GM20000 (cell line): ENCODE data around the gene ATG16L1.

Source experiments
- DNase-seq: peaks from one replicate; pipeline ENCODE4 v3.0.0; 2012; ENCODE audit warnings: low spot score
- TF ChIP-seq, protein P1 (sequence below): IDR thresholded peaks from 2 replicates; pipeline ENCODE4 v1.5.1; 2012; ENCODE audit warnings: mild to moderate bottlenecking, control low read depth; ENCODE audit errors: extremely low read depth, missing control alignments

ATG16L1 gene

DNA sequence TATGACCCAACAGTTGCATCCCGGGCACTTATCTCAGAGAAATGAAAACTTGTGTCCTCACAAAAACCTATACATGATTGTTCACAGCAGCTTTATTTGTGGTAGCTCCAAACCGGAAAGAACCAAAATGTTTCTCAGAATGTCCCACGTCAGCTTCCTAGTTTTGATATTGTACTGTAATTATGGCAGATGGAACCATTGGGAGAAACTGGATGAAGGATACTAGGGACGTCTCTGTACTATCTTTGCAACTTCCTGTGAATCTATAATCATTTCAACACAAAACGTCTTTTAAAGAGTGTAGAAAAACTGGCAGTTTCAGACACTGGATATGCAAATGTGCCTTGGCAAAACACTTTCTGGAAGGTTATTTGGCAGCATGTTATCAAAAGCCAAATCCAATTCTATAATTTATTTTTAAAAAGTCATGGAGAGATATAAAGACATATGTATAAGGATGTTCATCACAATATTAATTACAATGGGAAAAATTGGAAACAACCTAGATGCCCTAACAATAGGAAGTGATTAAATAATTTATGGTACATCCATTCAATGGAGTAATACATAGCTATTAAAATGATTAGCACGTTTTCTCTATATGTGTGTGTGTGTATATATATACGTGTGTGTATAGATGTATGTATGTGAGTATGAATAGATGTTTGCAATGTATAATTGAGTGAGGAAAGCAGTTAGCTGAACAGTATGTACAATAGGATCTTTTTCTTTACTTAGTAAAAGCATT is 65.9 kb downstream of the ATG16L1 start:
- TF ChIP-seq, protein P1, sequence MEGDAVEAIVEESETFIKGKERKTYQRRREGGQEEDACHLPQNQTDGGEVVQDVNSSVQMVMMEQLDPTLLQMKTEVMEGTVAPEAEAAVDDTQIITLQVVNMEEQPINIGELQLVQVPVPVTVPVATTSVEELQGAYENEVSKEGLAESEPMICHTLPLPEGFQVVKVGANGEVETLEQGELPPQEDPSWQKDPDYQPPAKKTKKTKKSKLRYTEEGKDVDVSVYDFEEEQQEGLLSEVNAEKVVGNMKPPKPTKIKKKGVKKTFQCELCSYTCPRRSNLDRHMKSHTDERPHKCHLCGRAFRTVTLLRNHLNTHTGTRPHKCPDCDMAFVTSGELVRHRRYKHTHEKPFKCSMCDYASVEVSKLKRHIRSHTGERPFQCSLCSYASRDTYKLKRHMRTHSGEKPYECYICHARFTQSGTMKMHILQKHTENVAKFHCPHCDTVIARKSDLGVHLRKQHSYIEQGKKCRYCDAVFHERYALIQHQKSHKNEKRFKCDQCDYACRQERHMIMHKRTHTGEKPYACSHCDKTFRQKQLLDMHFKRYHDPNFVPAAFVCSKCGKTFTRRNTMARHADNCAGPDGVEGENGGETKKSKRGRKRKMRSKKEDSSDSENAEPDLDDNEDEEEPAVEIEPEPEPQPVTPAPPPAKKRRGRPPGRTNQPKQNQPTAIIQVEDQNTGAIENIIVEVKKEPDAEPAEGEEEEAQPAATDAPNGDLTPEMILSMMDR: no peak
- no peak for DNase-seq

DNA sequence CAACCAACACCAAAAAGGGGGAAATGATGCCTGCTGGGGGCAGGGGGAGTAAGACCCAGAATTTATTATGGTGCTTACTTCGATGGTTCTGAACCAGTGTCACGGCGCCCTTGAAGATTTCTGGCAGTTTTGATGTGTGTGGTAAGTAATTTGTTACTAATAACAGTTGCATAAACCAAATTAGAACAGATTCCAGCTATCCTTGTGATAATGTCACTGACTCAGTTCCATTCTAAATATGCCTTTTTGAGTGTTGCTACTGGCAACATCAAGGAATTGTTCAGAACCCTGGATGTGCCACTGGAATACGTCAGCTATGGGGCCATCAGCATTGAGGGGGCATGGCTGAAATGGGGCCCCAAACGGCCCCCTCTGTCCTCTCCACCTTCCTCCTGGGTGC is 67.8 kb downstream of the ATG16L1 start:
- TF ChIP-seq, protein P1: no peak
- DNase-seq: no peak

DNA sequence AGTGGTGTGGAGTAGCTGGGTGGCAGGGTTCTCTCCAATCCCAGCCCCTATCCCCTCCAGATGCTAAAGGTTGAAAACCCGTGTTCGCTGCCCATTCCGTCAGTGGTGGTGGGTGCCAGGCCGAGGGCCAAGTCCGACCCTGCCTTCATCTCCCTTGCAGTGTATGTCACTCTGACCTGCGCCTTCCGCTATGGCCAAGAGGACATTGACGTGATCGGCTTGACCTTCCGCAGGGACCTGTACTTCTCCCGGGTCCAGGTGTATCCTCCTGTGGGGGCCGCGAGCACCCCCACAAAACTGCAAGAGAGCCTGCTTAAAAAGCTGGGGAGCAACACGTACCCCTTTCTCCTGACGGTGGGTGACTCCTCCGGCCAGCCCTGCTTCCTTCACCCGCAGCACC is 69.0 kb downstream of the ATG16L1 start:
- TF ChIP-seq, protein P1: no peak
- no peak for DNase-seq

DNA sequence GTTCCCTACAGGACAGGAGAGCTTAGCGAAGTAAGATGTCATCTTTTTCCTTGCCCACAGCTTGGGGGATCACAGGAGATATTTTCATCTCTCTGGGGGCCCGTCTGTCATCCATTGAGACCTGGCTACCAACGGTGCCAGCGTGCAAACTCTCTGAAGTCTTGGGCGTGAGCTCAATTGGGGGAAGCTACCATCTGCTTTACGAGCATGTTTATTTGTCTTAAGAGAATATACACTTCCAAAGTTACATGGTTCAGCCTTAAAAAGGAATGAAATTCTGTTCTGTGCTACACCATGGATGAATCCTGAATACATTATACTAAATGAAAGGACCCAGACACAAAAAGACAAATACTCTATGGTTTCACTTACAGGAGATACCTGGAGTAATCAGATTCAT is 69.7 kb downstream of the ATG16L1 start:
- TF ChIP-seq, protein P1: no peak
- DNase-seq: no peak

DNA sequence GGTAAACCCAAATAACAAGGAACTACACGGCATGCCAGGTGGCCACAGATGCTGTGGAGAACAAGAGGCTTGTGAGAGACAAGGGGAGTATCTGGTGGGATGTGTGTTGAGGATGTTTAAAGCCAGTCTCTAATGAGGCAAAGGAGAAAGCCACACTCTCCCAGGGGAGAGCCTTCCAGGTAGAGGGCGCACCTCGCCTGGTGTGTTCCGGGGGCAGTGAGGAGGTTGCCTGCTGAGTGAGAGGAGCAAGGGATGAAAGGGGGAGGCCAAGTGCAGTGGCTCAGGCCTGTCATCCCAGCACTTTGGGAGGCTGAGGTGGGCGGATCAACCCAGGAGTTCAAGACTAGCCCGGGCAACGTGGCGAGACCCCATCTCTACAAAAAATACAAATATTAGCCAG is 72.4 kb downstream of the ATG16L1 start:
- DNase-seq: no peak
- TF ChIP-seq, protein P1: no peak

DNA sequence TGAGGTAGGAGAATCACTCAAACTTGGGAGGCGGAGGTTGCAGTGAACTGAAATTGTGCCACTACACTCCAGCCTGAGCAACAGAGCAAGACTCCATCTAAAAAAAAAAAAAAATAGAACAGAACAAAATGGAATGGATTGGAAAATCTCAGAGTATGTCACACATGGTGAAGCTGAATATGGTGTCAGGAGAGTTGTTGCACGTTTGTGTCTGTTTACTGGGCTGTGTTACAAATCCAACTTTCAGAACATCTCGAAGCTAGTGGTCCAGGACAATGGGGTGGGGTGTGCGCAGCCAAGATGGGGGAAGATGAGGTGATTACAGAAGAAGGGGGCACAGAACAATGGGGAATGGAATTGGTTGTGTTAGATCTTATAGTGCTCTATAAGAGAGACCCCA is 73.8 kb downstream of the ATG16L1 start:
- no peak for DNase-seq
- TF ChIP-seq, protein P1: no peak

DNA sequence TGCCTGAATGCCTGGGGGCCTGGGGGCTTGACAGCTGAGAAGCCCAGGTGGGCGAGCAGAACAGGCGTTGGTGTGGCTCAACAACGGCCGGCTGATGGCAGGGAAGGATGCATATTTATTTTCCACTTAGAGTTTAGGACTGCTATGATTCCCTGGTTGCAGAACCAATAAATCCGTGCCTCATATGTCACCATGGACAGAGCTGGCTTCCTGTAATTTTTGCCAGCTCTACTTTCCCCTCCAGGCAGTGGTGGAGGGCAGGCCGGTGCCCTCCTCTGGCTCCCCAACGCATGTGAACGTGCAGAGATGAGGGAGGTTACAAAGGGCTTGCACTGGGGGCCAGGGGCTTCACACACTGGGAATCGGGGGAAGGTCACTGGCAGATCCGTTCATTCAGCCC is 74.3 kb downstream of the ATG16L1 start:
- TF ChIP-seq, protein P1: no peak
- no peak for DNase-seq
